Measurements from ENCODE around the gene ADAR. TPM values are rescaled to one million over a fixed set of nuclear protein-coding genes. Genes with fewer than 3 reads are reported as not detected.

Gene ADAR
- total and polyA plus RNA-seq, 2 of the 4 experiments (the other 2 are of a cell fraction) = 70.9 to 131 TPM

DNA sequence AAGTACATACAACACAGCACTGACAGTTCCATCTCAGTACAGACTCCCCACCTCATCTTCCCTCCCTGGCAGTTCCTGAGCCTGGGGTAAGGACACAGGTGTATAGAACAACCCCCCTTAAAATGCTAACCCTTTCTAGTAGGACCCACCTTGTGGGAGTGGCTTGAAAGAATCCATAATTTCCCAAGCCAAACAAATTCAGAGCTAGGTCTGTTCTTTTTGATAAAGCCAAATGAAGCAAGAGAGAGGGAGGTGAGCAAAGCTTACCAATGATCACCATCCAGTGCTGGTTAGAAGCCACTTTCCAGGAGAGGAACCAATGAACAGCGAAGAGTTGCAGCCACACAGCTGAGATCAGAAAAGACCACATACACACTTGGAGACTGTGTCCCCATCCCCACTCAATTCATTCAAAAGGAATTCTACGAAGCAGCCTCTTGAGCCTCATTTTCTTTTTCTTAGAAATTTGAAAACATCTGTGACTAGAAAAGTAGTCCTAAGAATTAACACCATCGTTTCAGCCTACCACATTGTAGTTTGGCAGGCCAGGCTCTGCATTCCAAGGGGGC, 58.7 kb downstream of the ADAR start:
- WGBS, 2 experiments (ENCODE audit: extremely low coverage in 2 of 2, insufficient read length in 1 of 2) = 100% methylated on average over 1 of the region's 3 CpGs; no CpG with 5 or more reads in 1 of the 2 experiments
- H3K4me2 ChIP-seq (ENCODE audit: low read depth, low read length) = no peak overlapping the region
- BruUV-seq (replicated peaks) = no TSS peak
- no peak overlapping the region for H2AK9ac ChIP-seq (replicated peaks; ENCODE audit: low read depth, low read length, poor library complexity)
- peaks cover 4% of the 10 kb centered on the region for H3K4me1 ChIP-seq (ENCODE audit: control insufficient read depth, insufficient read depth, low read length)
- H3K23ac ChIP-seq (ENCODE audit: low read depth, low read length) = no peak overlapping the region
- H3K36me3 ChIP-seq (ENCODE audit: control insufficient read depth, insufficient read depth, low read length) = peaks cover 51% of the 10 kb centered on the region
- no peak overlapping the region for H2BK120ac ChIP-seq (ENCODE audit: low read depth, low read length)
- H3K27ac ChIP-seq (ENCODE audit: insufficient read depth, low read length) = no peak overlapping the region
- no peak overlapping the region for H3K18ac ChIP-seq (ENCODE audit: low read depth, low read length)
- H4K20me1 ChIP-seq (ENCODE audit: insufficient read depth, low read length) = peaks cover 31% of the 10 kb centered on the region; the same call in 1 of the 2 replicates
- no peak overlapping the region for H4K5ac ChIP-seq (ENCODE audit: low read depth, low read length)
- ATAC-seq (ENCODE audit: low read depth) (no peak), DNase-seq (no peak)
- no peak overlapping the region for H3K4ac ChIP-seq (ENCODE audit: low read depth, low read length)
- no peak overlapping the region for H3K14ac ChIP-seq (replicated peaks; ENCODE audit: low read depth, low read length)
- H3K9me1 ChIP-seq (ENCODE audit: insufficient read depth, low read length) = no peaks in the 10 kb centered on the region; the same call in 1 of the 2 replicates
- intact Hi-C loops (cut with micrococcal nuclease) (loop anchor here (5.0 kb wide), 2 partner anchors 142 to 197 kb away; partner anchors contain the start of gene IL6R), dilution Hi-C loops (cut with HindIII; ENCODE audit: low sequenced_read_pairs, unreplicated experiment) (no loop called here), in situ Hi-C loops (cut with MboI; ENCODE audit: low sequenced_read_pairs) (loop anchor here (5.0 kb wide), 1 partner anchor 62 kb away; no protein-coding TSS in a partner anchor)
- H3K9me3 ChIP-seq (ENCODE audit: control insufficient read depth, insufficient read depth, low read length) = no peaks in the 10 kb centered on the region
- no peak overlapping the region for H3K56ac ChIP-seq (ENCODE audit: extremely low read depth, insufficient read depth, low read length)
- H2BK20ac ChIP-seq (ENCODE audit: low read depth, low read length) = no peak overlapping the region; the same call in 1 of the 2 replicates
- no peak overlapping the region for H2BK15ac ChIP-seq (ENCODE audit: low read depth, low read length)
- no peak overlapping the region for H3K9ac ChIP-seq (ENCODE audit: low read depth, low read length)
- no peak overlapping the region for H2AK5ac ChIP-seq (ENCODE audit: low read depth, low read length)
- H2BK5ac ChIP-seq (ENCODE audit: low read depth, low read length, poor library complexity, severe bottlenecking) = no peak overlapping the region
- peaks cover 7% of the 10 kb centered on the region for H3K27me3 ChIP-seq (ENCODE audit: control insufficient read depth, insufficient read depth, low read length)
- H3K4me3 ChIP-seq (ENCODE audit: insufficient read depth, low read depth, low read length) = no peak overlapping the region
- POLR2A ChIA-PET (ENCODE audit: unreplicated experiment) = no interaction called here
- TF ChIP-seq, protein P1, sequence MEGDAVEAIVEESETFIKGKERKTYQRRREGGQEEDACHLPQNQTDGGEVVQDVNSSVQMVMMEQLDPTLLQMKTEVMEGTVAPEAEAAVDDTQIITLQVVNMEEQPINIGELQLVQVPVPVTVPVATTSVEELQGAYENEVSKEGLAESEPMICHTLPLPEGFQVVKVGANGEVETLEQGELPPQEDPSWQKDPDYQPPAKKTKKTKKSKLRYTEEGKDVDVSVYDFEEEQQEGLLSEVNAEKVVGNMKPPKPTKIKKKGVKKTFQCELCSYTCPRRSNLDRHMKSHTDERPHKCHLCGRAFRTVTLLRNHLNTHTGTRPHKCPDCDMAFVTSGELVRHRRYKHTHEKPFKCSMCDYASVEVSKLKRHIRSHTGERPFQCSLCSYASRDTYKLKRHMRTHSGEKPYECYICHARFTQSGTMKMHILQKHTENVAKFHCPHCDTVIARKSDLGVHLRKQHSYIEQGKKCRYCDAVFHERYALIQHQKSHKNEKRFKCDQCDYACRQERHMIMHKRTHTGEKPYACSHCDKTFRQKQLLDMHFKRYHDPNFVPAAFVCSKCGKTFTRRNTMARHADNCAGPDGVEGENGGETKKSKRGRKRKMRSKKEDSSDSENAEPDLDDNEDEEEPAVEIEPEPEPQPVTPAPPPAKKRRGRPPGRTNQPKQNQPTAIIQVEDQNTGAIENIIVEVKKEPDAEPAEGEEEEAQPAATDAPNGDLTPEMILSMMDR (conservative IDR thresholded peaks at IDR 0.05; ENCODE audit: low read depth, low read length) = no peak
- TF ChIP-seq CHD1 (IDR thresholded peaks at IDR 0.05; ENCODE audit: low read depth, low read length) = no peak
- TF ChIP-seq RCOR1 (IDR thresholded peaks at IDR 0.05; ENCODE audit: insufficient replicate concordance, low read length) = no peak
- TF ChIP-seq RFX5 (IDR thresholded peaks at IDR 0.05; ENCODE audit: low read depth, low read length) = no peak
- TF ChIP-seq, protein P2, sequence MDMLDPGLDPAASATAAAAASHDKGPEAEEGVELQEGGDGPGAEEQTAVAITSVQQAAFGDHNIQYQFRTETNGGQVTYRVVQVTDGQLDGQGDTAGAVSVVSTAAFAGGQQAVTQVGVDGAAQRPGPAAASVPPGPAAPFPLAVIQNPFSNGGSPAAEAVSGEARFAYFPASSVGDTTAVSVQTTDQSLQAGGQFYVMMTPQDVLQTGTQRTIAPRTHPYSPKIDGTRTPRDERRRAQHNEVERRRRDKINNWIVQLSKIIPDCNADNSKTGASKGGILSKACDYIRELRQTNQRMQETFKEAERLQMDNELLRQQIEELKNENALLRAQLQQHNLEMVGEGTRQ (IDR thresholded peaks at IDR 0.05; ENCODE audit: low read depth, low read length) = no peak
- no peak for TF ChIP-seq RAD21 (IDR thresholded peaks at IDR 0.05; ENCODE audit: low read length)
- TF ChIP-seq MXI1 (IDR thresholded peaks at IDR 0.05; ENCODE audit: borderline replicate concordance, low read depth, low read length) = no peak
- TF ChIP-seq NFE2L2 (IDR thresholded peaks at IDR 0.05; ENCODE audit: low read depth, low read length) = no peak
- TF ChIP-seq POLR2A (IDR thresholded peaks at IDR 0.05; ENCODE audit: low read depth, low read length) = no peak
- no peak for TF ChIP-seq ELK1 (IDR thresholded peaks at IDR 0.05; ENCODE audit: borderline replicate concordance, low read depth, low read length)
- no peak overlapping the region for H2AFZ ChIP-seq (replicated peaks; ENCODE audit: low read length, poor library complexity)
- H3K79me1 ChIP-seq (ENCODE audit: low read depth in 1 of 2, low read length in 2 of 2) = peaks cover 10 to 26% of the 10 kb centered on the region in 2 experiments; a peak in 3 of 4 replicates
- CTCF ChIA-PET = no interaction called here
- no peak overlapping the region for H4K8ac ChIP-seq (ENCODE audit: low read depth in 2 of 2, low read length in 2 of 2)
- no peak overlapping the region for H4K91ac ChIP-seq (ENCODE audit: insufficient read depth, low read depth, low read length)
